Activated naive CD8-positive, alpha-beta T cell treated with anti-CD3 and anti-CD28 coated beads for 36 hours (primary cell): ENCODE results near the gene HTRA1. TPM values are rescaled to one million over a fixed set of nuclear protein-coding genes. Genes with fewer than 3 reads are reported as not detected.
A peak's percentile ranks its signal among the peaks of the same experiment; 100 is the strongest.

Experiments used
- DNase-seq: peaks from one replicate; pipeline ENCODE4 v3.0.0; 2021
- H3K27ac Mint-ChIP-seq: one replicate; pipeline ENCODE4 v1.8.0; 2022; ENCODE audit warnings: mild to moderate bottlenecking, moderate library complexity, mixed read lengths
- H3K27me3 Mint-ChIP-seq: one replicate; pipeline ENCODE4 v1.8.0; 2022; ENCODE audit warnings: mild to moderate bottlenecking, mixed read lengths
- H3K36me3 Mint-ChIP-seq: one replicate; pipeline ENCODE4 v1.8.0; 2021; ENCODE audit warnings: mild to moderate bottlenecking, mixed read lengths
- H3K4me1 Mint-ChIP-seq: one replicate; pipeline ENCODE4 v1.8.0; 2021; ENCODE audit warnings: mixed read lengths
- H3K4me3 Mint-ChIP-seq: one replicate; pipeline ENCODE4 v1.8.0; 2022; ENCODE audit warnings: mild to moderate bottlenecking, moderate library complexity, mixed read lengths
- H3K9me3 Mint-ChIP-seq: one replicate; pipeline ENCODE4 v1.8.0; 2022; ENCODE audit warnings: mixed read lengths
- total RNA-seq, 2 experiments: library from RNA; stranded (reverse); gene quantifications; one replicate each; pipeline ENCODE4 v1.2.3, GENCODE V29; 2021

Gene HTRA1
- total RNA-seq, 2 experiments from 2014 or later: not detected

- no peaks in the 10 kb centered on the region for H3K36me3 Mint-ChIP-seq
- no peak overlapping the region for H3K27ac Mint-ChIP-seq
- no peaks in the 10 kb centered on the region for H3K4me1 Mint-ChIP-seq
- no peak for DNase-seq
- H3K4me3 Mint-ChIP-seq: no peak overlapping the region
- H3K9me3 Mint-ChIP-seq: no peaks in the 10 kb centered on the region
- no peaks in the 10 kb centered on the region for H3K27me3 Mint-ChIP-seq
Observed at GRCh38 chr10:122505011-122505410, 43.7 kb downstream of the HTRA1 start.

GRCh38 chr10:122505885-122506645 lies 44.7 kb downstream of the HTRA1 start:
- H3K4me3 Mint-ChIP-seq: no peak overlapping the region

GRCh38 chr10:122507616-122508015 lies 46.3 kb downstream of the HTRA1 start:
- H3K27me3 Mint-ChIP-seq: peaks cover 2% of the 10 kb centered on the region
- no peaks in the 10 kb centered on the region for H3K36me3 Mint-ChIP-seq
- peaks cover under 1% of the 10 kb centered on the region for H3K4me1 Mint-ChIP-seq
- DNase-seq: no peak
- no peaks in the 10 kb centered on the region for H3K9me3 Mint-ChIP-seq
- H3K4me3 Mint-ChIP-seq: no peak overlapping the region
- H3K27ac Mint-ChIP-seq: no peak overlapping the region

More at GRCh38 chr10:122505885-122506645, 44.7 kb downstream of the HTRA1 start:
- Mint-ChIP-seq H3K27me3 (peaks cover 2% of the 10 kb centered on the region), H3K9me3 (no peaks in the 10 kb centered on the region), H3K36me3 (no peaks in the 10 kb centered on the region), H3K27ac (no peak overlapping the region), H3K4me1 (no peaks in the 10 kb centered on the region)
- no peak for DNase-seq

- H3K36me3 Mint-ChIP-seq: no peaks in the 10 kb centered on the region
- H3K27ac Mint-ChIP-seq: no peak overlapping the region
- H3K4me3 Mint-ChIP-seq: no peak overlapping the region
- no peak for DNase-seq
- peaks cover 4% of the 10 kb centered on the region for H3K4me1 Mint-ChIP-seq
- H3K9me3 Mint-ChIP-seq: no peaks in the 10 kb centered on the region
- peaks cover 2% of the 10 kb centered on the region for H3K27me3 Mint-ChIP-seq
Observed at GRCh38 chr10:122508021-122508420, 46.7 kb downstream of the HTRA1 start.

- Mint-ChIP-seq H3K4me3 (no peak overlapping the region), H3K27ac (no peak overlapping the region), H3K4me1 (peaks cover 12% of the 10 kb centered on the region), H3K9me3 (no peaks in the 10 kb centered on the region), H3K36me3 (no peaks in the 10 kb centered on the region), H3K27me3 (peaks cover 2% of the 10 kb centered on the region)
- DNase-seq: no peak
Observed at GRCh38 chr10:122509323-122509722, 48.0 kb downstream of the HTRA1 start.

- DNase-seq: no peak
- Mint-ChIP-seq H3K4me1 (peaks cover 19% of the 10 kb centered on the region), H3K4me3 (no peak overlapping the region), H3K27ac (no peak overlapping the region), H3K27me3 (peaks cover 2% of the 10 kb centered on the region), H3K9me3 (no peaks in the 10 kb centered on the region), H3K36me3 (no peaks in the 10 kb centered on the region)
Observed at GRCh38 chr10:122510326-122510725, 49.0 kb downstream of the HTRA1 start.

- Mint-ChIP-seq H3K27ac (no peak overlapping the region), H3K36me3 (no peaks in the 10 kb centered on the region), H3K4me1 (peaks cover 23% of the 10 kb centered on the region), H3K4me3 (no peak overlapping the region), H3K27me3 (peaks cover 2% of the 10 kb centered on the region), H3K9me3 (no peaks in the 10 kb centered on the region)
- DNase-seq: no peak
Observed at GRCh38 chr10:122510736-122511135, 49.4 kb downstream of the HTRA1 start.

GRCh38 chr10:122513053-122513452 lies 51.7 kb downstream of the HTRA1 start:
- Mint-ChIP-seq H3K4me1 (peaks cover 34% of the 10 kb centered on the region), H3K36me3 (no peaks in the 10 kb centered on the region), H3K27me3 (peaks cover 2% of the 10 kb centered on the region), H3K9me3 (no peaks in the 10 kb centered on the region), H3K4me3 (no peak overlapping the region), H3K27ac (no peak overlapping the region)
- no peak for DNase-seq

GRCh38 chr10:122514045-122514840 lies 52.9 kb downstream of the HTRA1 start:
- H3K27ac Mint-ChIP-seq: no peak overlapping the region
- DNase-seq: no peak

GRCh38 chr10:122515022-122515424 lies 53.7 kb downstream of the HTRA1 start:
- H3K36me3 Mint-ChIP-seq: no peaks in the 10 kb centered on the region
- H3K27ac Mint-ChIP-seq: no peak overlapping the region
- no peaks in the 10 kb centered on the region for H3K9me3 Mint-ChIP-seq
- H3K27me3 Mint-ChIP-seq: peaks cover 11% of the 10 kb centered on the region
- peaks cover 34% of the 10 kb centered on the region for H3K4me1 Mint-ChIP-seq
- no peak for DNase-seq
- no peak overlapping the region for H3K4me3 Mint-ChIP-seq

More at GRCh38 chr10:122514045-122514840, 52.9 kb downstream of the HTRA1 start:
- Mint-ChIP-seq H3K27me3 (peaks cover 10% of the 10 kb centered on the region), H3K4me1 (peaks cover 34% of the 10 kb centered on the region), H3K36me3 (no peaks in the 10 kb centered on the region), H3K4me3 (no peak overlapping the region), H3K9me3 (no peaks in the 10 kb centered on the region)

GRCh38 chr10:122515588-122516231 lies 54.4 kb downstream of the HTRA1 start:
- DNase-seq: peak; percentile 80
- H3K36me3 Mint-ChIP-seq: no peaks in the 10 kb centered on the region
- peak overlapping the region; percentile 44 for H3K27ac Mint-ChIP-seq
- H3K9me3 Mint-ChIP-seq: no peaks in the 10 kb centered on the region
- H3K27me3 Mint-ChIP-seq: peaks cover 8% of the 10 kb centered on the region
- H3K4me3 Mint-ChIP-seq: no peak overlapping the region
- peaks cover 34% of the 10 kb centered on the region for H3K4me1 Mint-ChIP-seq

- no peak for DNase-seq
- Mint-ChIP-seq H3K4me1 (peaks cover 34% of the 10 kb centered on the region), H3K27me3 (peaks cover 8% of the 10 kb centered on the region), H3K4me3 (no peak overlapping the region), H3K27ac (no peak overlapping the region), H3K9me3 (no peaks in the 10 kb centered on the region), H3K36me3 (no peaks in the 10 kb centered on the region)
Observed at GRCh38 chr10:122516734-122517133, 55.4 kb downstream of the HTRA1 start.

- Mint-ChIP-seq H3K4me3 (no peak overlapping the region), H3K36me3 (no peaks in the 10 kb centered on the region), H3K9me3 (no peaks in the 10 kb centered on the region), H3K27me3 (peaks cover 8% of the 10 kb centered on the region), H3K27ac (no peak overlapping the region), H3K4me1 (peaks cover 24% of the 10 kb centered on the region)
- no peak for DNase-seq
Observed at GRCh38 chr10:122519144-122519543, 57.8 kb downstream of the HTRA1 start.

- no peaks in the 10 kb centered on the region for H3K36me3 Mint-ChIP-seq
- H3K9me3 Mint-ChIP-seq: no peaks in the 10 kb centered on the region
- H3K4me1 Mint-ChIP-seq: peaks cover 19% of the 10 kb centered on the region
- no peak overlapping the region for H3K27ac Mint-ChIP-seq
- no peak overlapping the region for H3K4me3 Mint-ChIP-seq
- no peak for DNase-seq
- peaks cover 8% of the 10 kb centered on the region for H3K27me3 Mint-ChIP-seq
Observed at GRCh38 chr10:122519873-122520272, 58.5 kb downstream of the HTRA1 start.

GRCh38 chr10:122521011-122521410 lies 59.7 kb downstream of the HTRA1 start:
- no peak overlapping the region for H3K27ac Mint-ChIP-seq
- no peak overlapping the region for H3K4me3 Mint-ChIP-seq
- H3K27me3 Mint-ChIP-seq: peaks cover 8% of the 10 kb centered on the region
- H3K4me1 Mint-ChIP-seq: peaks cover 9% of the 10 kb centered on the region
- no peaks in the 10 kb centered on the region for H3K9me3 Mint-ChIP-seq
- no peak for DNase-seq
- H3K36me3 Mint-ChIP-seq: no peaks in the 10 kb centered on the region
